K562 (cell line): ENCODE data around the gene ALOXE3. TPM values are rescaled to one million over a fixed set of nuclear protein-coding genes. Genes with fewer than 3 reads are reported as not detected.

Experiments used
- EGR1 ChIP-seq: fragments of 450-650 bp; conservative IDR thresholded peaks from 2 replicates; pipeline ENCODE4 v1.6.1; 2017; ENCODE audit warnings: mild to moderate bottlenecking
- FOXP4 ChIP-seq: sonication (generic); formaldehyde crosslinking; IDR thresholded peaks from 2 replicates; pipeline ENCODE4 v1.8.0; 2022; ENCODE audit warnings: mild to moderate bottlenecking, missing genetic modification reagents, borderline replicate concordance
- MYNN ChIP-seq, 2 experiments: sonication (generic); formaldehyde crosslinking in 1 of 2; IDR thresholded peaks; 2 replicates each; pipeline versions ENCODE4 v1.5.0 to v1.6.1; 2016 to 2020; ENCODE audit warnings: antibody characterized with exemption in 1 of 2, missing genetic modification reagents in 1 of 2
- PML ChIP-seq: IDR thresholded peaks from 2 replicates; pipeline ENCODE4 v1.6.1; 2012; ENCODE audit warnings: low read length, inconsistent platforms
- RBFOX2 ChIP-seq: fragments of 200-400 bp; formaldehyde crosslinking; IDR thresholded peaks from 2 replicates; pipeline ENCODE4 v1.6.1; 2017; ENCODE audit warnings: low read depth, mild to moderate bottlenecking, low read length, moderate library complexity
- RCOR1 ChIP-seq, 2 experiments: IDR thresholded peaks; 2 replicates each; pipeline ENCODE4 v1.6.1; 2012; ENCODE audit warnings: low read depth in 2 of 2, low read length in 2 of 2, borderline replicate concordance in 1 of 2, improper control_type of control experiment in 1 of 2
- SETDB1 ChIP-seq: IDR thresholded peaks from one replicate; pipeline ENCODE4 v1.6.1; 2012; ENCODE audit warnings: low read length, control low read depth, inconsistent platforms
- TBL1XR1 ChIP-seq, 2 experiments: IDR thresholded peaks; 2 replicates each; pipeline ENCODE4 v1.6.1; 2012; ENCODE audit warnings: improper control_type of control experiment in 2 of 2, low read length in 2 of 2, mild to moderate bottlenecking in 1 of 2
- VEZF1 ChIP-seq: fragments of 200-800 bp; sonication (Bioruptor generic); IDR thresholded peaks from 2 replicates; pipeline ENCODE4 v1.6.1; 2017; ENCODE audit warnings: missing genetic modification characterization, missing compliant biosample characterization
- ZBTB11 ChIP-seq, 3 experiments: fragments of 200-800 bp in 1 of 3; fragments of 250-450 bp in 1 of 3; fragments of 450-650 bp in 1 of 3; sonication (Bioruptor Pico) in 1 of 3; sonication (Bioruptor generic) in 1 of 3; formaldehyde crosslinking in 1 of 3; IDR thresholded peaks; 2 replicates each; pipeline versions ENCODE4 v1.6.1 to v1.8.0; 2016 to 2022; ENCODE audit warnings: mild to moderate bottlenecking in 2 of 3, missing genetic modification characterization in 2 of 3, missing compliant biosample characterization in 1 of 3, moderate library complexity in 1 of 3
- ZMIZ1 ChIP-seq, 2 experiments: fragments of 150-350 bp in 1 of 2; IDR thresholded peaks; 2 replicates each; pipeline ENCODE4 v1.6.1; 2012 to 2016; ENCODE audit warnings: low read depth in 2 of 2, low read length in 2 of 2, mild to moderate bottlenecking in 1 of 2, moderate library complexity in 1 of 2
- polyA plus RNA-seq, 8 experiments: library from polyadenylated mRNA; depleted of rRNA in 4 of 8; stranded (reverse) in 5 of 8; unstranded in 3 of 8; fragments of >200 nt; fragmentation: Nextera tagmentation in 2 of 8; fragmentation: Illumina TruSeq in 1 of 8; extraction: Ambion mirVana in 2 of 8; extraction: Trizol in 1 of 8; gene quantifications; 2 replicates each; pipeline versions ENCODE4 v1.2.1 to v1.2.3, GENCODE V29; 2011 to 2014; ENCODE audit warnings: inconsistent platforms in 1 of 8, missing spikeins in 1 of 8
- total RNA-seq, 7 experiments: library from RNA; depleted of rRNA in 6 of 7; stranded (reverse); fragments of >200 nt in 6 of 7; fragmentation: Illumina TruSeq in 2 of 7; extraction: Trizol in 2 of 7; gene quantifications; 2 replicates each; pipeline versions ENCODE4 v1.2.1 to v1.2.3, GENCODE V29; 2011 to 2021; ENCODE audit warnings: low replicate concordance in 1 of 7
- TF ChIP-seq, protein P1 (sequence below): fragments of 450-650 bp; IDR thresholded peaks from 2 replicates; pipeline ENCODE4 v1.6.1; 2016; ENCODE audit warnings: antibody characterized with exemption

ALOXE3 gene
- total and polyA plus RNA-seq, 9 of the 15 experiments (the other 6 are each of a cell fraction or from before 2014, with no cell fraction given), result 0.04 TPM; not detected in 8

GRCh38 chr17:8163978-8164814 is 45.9 kb upstream of the ALOXE3 start (continued):
- TF ChIP-seq VEZF1 (CRISPR knock-in tag) (peak; percentile 96), ZMIZ1 (IDR thresholded peaks at IDR 0.05; ENCODE audit: low read depth in 2 of 2, low read length in 2 of 2) (peak in 1 of 2 experiments; percentile 63; a peak in 2 of 4 replicates), SETDB1 (no peak), RCOR1 (IDR thresholded peaks at IDR 0.05; ENCODE audit: borderline replicate concordance in 1 of 2, low read depth in 2 of 2, low read length in 2 of 2) (peak in 1 of 2 experiments; percentile 82; a peak in 2 of 4 replicates), EGR1 (peak; percentile 55), RBFOX2 (peak; percentile 54), FOXP4 (CRISPR knock-in tag) (no peak), MYNN (IDR thresholded peaks at IDR 0.05) (peak; percentile 72), MYNN (CRISPR knock-in tag; IDR thresholded peaks at IDR 0.05) (no peak), ZBTB11 (CRISPR knock-in tag; IDR thresholded peaks at IDR 0.05) (peak in 1 of 3 experiments; percentile 47; a peak in 1 of 6 replicates), TBL1XR1 (IDR thresholded peaks at IDR 0.05; ENCODE audit: low read length in 2 of 2) (peak; percentile 24 to 72; a peak in 3 of 4 replicates), PML (peak; percentile 21; the same call in 1 of the 2 replicates)
- TF ChIP-seq, protein P1, sequence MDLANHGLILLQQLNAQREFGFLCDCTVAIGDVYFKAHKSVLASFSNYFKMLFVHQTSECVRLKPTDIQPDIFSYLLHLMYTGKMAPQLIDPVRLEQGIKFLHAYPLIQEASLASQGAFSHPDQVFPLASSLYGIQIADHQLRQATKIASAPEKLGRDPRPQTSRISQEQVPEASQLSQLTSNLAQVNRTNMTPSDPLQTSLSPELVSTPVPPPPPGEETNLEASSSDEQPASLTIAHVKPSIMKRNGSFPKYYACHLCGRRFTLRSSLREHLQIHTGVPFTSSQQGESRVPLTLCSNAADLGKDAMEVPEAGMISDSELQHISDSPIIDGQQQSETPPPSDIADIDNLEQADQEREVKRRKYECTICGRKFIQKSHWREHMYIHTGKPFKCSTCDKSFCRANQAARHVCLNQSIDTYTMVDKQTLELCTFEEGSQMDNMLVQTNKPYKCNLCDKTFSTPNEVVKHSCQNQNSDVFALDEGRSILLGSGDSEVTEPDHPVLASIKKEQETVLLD, result peak; percentile 80
